GM06990 (cell line): ENCODE results near the gene CACNA1C.

Experiments
- DNase-seq: peaks from one replicate; pipeline ENCODE4 v3.0.0-alpha.2; 2011; ENCODE audit not compliant: insufficient read length; ENCODE audit errors: extremely low read depth
- H3K27me3 ChIP-seq: replicated peaks from 2 replicates; pipeline ENCODE4 v1.6.0; 2011; ENCODE audit warnings: low read length; ENCODE audit not compliant: control insufficient read depth, insufficient read depth
- H3K36me3 ChIP-seq: 2 replicates; pipeline ENCODE4 v1.5.1; 2011; ENCODE audit warnings: low read length; ENCODE audit not compliant: control insufficient read depth, insufficient read depth
- H3K4me3 ChIP-seq: replicated peaks from 2 replicates; pipeline ENCODE4 v1.5.1; 2011; ENCODE audit warnings: low read depth, mild to moderate bottlenecking, control low read depth, low read length
- CTCF ChIP-seq: IDR thresholded peaks from 2 replicates; pipeline ENCODE4 v1.5.1; 2011; ENCODE audit warnings: low read length, control low read depth, mild to moderate bottlenecking, inconsistent platforms; ENCODE audit not compliant: insufficient read depth, poor library complexity, severe bottlenecking

Gene CACNA1C

GRCh38 chr12:2334689-2335088, 281.9 kb downstream of the CACNA1C start:
- Histone ChIP-seq H3K36me3 (no peaks in the 10 kb centered on the region), H3K4me3 (no peak overlapping the region), H3K27me3 (no peaks in the 10 kb centered on the region; the same call in 1 of the 2 replicates)
- DNase-seq: no peak
- no peak for TF ChIP-seq CTCF

GRCh38 chr12:2335109-2335508, 282.3 kb downstream of the CACNA1C start:
- DNase-seq: no peak
- H3K27me3 ChIP-seq: no peaks in the 10 kb centered on the region; the same call in 1 of the 2 replicates
- no peak overlapping the region for H3K4me3 ChIP-seq
- TF ChIP-seq CTCF: no peak
- H3K36me3 ChIP-seq: no peaks in the 10 kb centered on the region

GRCh38 chr12:2335513-2335912, 282.7 kb downstream of the CACNA1C start:
- H3K4me3 ChIP-seq: no peak overlapping the region
- H3K27me3 ChIP-seq: no peaks in the 10 kb centered on the region; the same call in 1 of the 2 replicates
- no peak for DNase-seq
- no peaks in the 10 kb centered on the region for H3K36me3 ChIP-seq
- TF ChIP-seq CTCF: no peak

GRCh38 chr12:2335916-2336315, 283.1 kb downstream of the CACNA1C start:
- Histone ChIP-seq H3K27me3 (no peaks in the 10 kb centered on the region; the same call in 1 of the 2 replicates), H3K4me3 (no peak overlapping the region), H3K36me3 (no peaks in the 10 kb centered on the region)
- DNase-seq: no peak
- no peak for TF ChIP-seq CTCF

- TF ChIP-seq CTCF: no peak
- Histone ChIP-seq H3K4me3 (no peak overlapping the region; the same call in 1 of the 2 replicates), H3K36me3 (no peaks in the 10 kb centered on the region), H3K27me3 (no peaks in the 10 kb centered on the region; the same call in 1 of the 2 replicates)
- peak; percentile 50 for DNase-seq
Observed at GRCh38 chr12:2336409-2336829, 283.6 kb downstream of the CACNA1C start.
